Transverse colon (tissue), 3 donors: ENCODE data around the gene GADD45A.

ENCODE experiments used
- POLR2A ChIP-seq: fragments of 450-650 bp; IDR thresholded peaks from one replicate; pipeline ENCODE4 v1.6.1; 2016; ENCODE audit warnings: antibody characterized with exemption, mild to moderate bottlenecking, moderate library complexity
- TF ChIP-seq, protein P1 (sequence below), 5 experiments: fragments of 200-600 bp in 3 of 5; fragments of 450-650 bp in 2 of 5; sonication (generic) in 3 of 5; IDR thresholded peaks; 1 replicate in 2 of 5; 2 replicates in 3 of 5; pipeline ENCODE4 v1.5.1; 2016 to 2017; ENCODE audit warnings: antibody characterized with exemption in 5 of 5, inconsistent platforms in 3 of 5, mild to moderate bottlenecking in 2 of 5, moderate library complexity in 1 of 5

DNA sequence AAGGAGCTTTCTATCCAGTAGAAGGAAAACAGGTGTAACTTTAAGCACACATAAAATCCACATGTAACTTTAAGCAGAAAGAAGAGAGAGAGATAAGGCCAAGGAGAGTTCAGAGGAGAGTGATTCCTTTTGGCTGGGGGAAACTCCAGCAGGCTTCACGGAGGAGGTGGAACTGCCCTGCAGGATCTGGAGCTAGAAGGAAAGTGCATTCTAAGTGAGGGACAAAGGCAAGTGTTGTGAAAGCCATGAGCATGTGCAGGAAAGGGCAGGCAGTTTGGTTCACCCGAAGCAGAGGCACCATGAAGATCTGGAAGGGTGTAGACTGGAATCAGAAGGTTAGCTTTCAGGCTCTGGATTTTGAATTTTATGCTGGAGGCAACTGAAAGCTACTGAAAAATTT is 46.3 kb downstream of the GADD45A start:
- no peak for TF ChIP-seq POLR2A
- TF ChIP-seq, protein P1, sequence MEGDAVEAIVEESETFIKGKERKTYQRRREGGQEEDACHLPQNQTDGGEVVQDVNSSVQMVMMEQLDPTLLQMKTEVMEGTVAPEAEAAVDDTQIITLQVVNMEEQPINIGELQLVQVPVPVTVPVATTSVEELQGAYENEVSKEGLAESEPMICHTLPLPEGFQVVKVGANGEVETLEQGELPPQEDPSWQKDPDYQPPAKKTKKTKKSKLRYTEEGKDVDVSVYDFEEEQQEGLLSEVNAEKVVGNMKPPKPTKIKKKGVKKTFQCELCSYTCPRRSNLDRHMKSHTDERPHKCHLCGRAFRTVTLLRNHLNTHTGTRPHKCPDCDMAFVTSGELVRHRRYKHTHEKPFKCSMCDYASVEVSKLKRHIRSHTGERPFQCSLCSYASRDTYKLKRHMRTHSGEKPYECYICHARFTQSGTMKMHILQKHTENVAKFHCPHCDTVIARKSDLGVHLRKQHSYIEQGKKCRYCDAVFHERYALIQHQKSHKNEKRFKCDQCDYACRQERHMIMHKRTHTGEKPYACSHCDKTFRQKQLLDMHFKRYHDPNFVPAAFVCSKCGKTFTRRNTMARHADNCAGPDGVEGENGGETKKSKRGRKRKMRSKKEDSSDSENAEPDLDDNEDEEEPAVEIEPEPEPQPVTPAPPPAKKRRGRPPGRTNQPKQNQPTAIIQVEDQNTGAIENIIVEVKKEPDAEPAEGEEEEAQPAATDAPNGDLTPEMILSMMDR (IDR thresholded peaks at IDR 0.05) = no peak
